ENCODE results near the gene PDGFD. TPM values are rescaled to one million over a fixed set of nuclear protein-coding genes. Genes with fewer than 3 reads are reported as not detected.
A peak's percentile ranks its signal among the peaks of the same experiment; 100 is the strongest.

PDGFD gene
- polyA plus RNA-seq, 10 donors: 22.2 to 54.9 (median 25.8) TPM

GRCh38 chr11:103892603-103893002 lies 271.3 kb downstream of the PDGFD start:
- peak in 1 of 3 donors; percentile 62 for DNase-seq

DNA sequence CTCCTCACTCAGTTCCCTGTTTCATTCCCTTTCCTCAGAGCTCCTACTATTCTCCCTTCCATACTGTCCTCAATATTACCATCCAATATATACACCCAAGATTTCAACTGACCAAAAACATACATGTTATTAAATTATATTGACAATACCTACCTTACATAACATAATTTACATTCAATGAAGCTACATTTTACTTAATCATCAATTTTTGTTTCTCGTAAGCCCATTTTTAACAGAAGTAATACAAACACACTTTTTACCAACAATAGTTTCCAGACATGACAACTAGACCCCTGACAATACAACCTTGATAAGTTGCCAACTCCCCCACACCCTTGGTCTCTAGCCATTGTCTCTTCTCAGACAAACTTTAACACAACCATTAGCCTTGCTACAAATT lies 273.3 kb downstream of the PDGFD start:
- no peak for DNase-seq

- DNase-seq: no peak
Measured at GRCh38 chr11:103889679-103890078, 274.3 kb downstream of the PDGFD start.

DNA sequence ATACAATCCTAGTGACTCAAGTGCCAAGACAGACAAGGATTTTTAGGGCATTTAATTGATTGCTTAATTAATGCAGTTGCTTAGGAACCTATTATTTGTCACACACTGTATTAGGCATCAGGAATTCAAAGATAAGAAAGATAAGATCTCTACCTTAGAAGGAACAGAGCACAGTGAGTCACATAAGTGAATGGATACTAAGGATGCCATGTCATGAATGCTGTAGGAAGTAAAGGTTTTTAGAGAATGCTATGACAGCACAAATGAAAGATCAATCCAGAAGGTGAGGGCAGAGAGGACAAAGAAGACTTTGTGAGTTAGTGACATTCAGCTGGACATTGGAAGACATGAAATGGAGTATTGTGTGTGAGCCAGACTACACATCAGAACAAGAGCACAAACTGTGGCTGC lies 275.4 kb downstream of the PDGFD start:
- no peak for DNase-seq

DNA sequence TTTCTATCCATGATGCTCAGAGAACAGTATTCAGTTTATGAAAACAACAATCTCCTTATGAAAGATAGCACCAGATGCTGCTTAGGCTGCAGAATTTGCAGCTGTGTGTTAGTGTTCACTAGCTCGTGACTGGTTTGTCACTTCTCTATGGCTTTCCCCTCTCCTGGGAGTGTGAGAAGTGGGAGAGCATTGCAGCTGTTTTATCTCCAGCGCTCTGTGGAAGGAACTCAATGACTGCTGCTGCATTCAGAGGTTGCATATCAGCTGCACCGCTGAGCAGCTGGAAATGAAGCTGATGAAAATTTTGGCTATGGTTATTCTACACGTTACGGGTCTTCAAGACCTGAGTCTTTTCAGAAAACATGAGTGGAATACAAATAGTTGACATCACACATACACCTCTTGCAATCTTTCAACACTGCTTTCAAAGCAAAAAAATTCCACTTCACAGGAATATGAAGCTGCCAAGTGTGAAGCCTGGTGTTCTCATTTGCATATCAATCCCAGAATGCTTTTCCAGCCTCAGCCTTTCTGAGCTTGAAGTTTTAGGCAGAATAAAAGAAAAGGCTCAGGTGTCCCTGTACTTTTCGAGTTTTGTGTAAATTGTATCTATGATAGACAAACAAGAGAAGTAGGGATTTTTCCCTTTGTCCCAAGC lies 276.8 kb downstream of the PDGFD start:
- peak; percentile 53 to 78 (median 61) for DNase-seq

DNA sequence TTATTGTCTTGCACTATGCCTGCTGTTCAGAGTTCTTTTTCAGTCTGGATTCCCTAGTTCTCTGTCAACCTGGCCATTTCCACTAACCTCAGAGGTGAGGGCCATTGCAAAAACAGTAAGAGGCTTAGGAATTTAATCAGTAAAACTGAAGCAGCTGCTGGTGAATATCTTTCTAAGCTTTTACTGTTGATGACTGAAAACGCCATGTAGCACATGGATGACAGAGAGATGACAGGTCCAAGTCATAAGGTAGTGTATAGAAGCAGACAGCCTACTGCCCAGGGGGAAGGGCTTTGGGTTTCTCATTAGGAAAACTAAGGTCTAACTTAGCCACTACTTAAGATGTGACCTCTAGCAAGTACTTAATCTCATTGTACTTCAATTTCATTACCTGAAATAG lies 280.1 kb downstream of the PDGFD start:
- no peak for DNase-seq

DNA sequence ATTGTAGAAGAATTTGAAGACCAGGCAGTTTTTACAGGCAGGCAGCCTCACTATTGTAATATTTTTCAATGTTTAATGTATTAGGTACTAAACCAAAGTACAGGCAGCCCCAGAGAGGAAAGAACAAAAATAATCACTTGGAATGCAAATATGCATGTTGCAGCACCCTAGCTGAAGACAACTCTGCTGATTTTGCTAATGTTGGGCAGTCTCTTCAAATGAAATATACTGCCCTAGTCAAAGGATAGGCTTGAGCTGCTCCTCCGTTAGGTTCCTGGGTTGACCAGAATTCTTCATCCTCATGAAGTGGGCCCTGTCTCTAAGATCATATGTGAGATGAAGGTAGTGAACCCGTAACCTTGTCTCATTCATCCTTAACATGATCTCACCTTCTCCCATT lies 280.7 kb downstream of the PDGFD start:
- no peak for DNase-seq

DNA sequence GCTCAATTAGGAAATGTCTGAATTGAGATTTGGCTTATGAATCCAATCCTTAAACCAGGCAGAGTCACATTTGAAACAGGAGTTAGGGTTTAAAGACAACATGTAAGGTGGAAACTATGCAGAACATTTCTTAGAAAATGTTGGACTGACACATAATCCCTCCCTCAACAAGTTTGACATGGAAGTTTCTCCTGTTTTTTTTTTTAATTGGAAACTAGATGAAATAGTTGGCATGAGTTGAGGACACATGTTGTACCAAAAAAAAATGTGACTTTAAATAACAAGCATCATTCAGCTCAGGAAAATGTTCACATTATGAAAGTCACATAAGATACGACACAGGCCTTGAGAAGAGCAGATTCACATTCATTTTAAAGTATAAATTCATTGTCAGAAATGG lies 282.4 kb downstream of the PDGFD start:
- DNase-seq: peak; percentile 61 to 77 (median 64)

DNA sequence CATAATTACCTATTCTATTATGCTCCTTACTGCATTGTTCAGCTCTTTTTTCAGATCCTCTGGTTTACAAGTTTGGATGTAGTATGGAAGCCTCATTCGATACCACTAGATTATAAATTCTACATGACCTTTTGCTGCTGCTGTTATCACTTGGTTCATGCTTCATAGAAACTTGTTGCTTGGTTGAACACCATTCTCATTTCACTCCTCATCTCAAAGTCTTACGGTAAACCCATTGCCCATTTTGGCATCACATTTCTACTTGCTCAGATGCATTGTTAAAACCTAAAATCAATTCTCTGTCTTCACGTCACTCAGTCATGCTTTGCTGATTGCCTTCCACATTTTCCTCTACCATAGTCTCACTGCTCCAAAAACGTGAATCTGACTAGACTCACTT lies 283.0 kb downstream of the PDGFD start:
- no peak for DNase-seq

DNA sequence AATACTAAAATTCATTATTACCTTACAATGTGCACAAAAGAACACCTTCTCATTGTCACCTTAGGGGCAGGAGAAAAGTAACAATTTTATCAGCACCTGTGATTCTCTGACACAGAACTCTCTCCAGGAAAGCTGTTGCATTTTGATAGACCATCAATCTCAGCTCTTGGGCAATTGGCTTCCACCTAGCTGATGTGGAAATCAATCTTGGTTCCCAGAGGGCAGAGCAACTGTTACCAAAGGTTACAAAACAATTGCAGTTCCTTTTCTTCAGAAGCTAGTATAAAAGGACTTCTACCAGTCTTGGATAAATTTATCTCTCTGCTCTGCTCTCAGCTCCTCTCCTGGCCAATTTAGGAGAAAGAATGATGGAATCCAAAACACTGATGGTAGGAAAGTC lies 285.3 kb downstream of the PDGFD start:
- no peak for DNase-seq

DNA sequence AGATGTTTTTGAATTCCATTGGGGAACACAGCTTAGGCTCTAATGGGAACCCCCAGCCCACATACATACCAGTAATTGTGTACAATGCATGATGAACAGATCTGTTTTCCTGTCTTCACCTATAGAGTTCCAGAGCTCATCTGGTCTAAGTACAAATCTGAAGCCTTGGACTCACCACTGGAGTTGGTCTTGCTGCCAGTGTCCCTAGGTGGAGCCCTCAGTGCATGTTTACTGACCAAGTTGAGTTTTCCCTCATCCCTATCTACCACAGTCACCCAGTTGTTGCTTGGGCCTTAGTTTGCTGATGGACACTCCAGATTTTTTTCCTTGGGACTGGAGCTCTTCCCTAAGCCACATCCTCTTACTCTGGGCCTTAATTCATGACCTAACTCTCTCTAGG lies 286.7 kb downstream of the PDGFD start:
- DNase-seq: no peak

DNA sequence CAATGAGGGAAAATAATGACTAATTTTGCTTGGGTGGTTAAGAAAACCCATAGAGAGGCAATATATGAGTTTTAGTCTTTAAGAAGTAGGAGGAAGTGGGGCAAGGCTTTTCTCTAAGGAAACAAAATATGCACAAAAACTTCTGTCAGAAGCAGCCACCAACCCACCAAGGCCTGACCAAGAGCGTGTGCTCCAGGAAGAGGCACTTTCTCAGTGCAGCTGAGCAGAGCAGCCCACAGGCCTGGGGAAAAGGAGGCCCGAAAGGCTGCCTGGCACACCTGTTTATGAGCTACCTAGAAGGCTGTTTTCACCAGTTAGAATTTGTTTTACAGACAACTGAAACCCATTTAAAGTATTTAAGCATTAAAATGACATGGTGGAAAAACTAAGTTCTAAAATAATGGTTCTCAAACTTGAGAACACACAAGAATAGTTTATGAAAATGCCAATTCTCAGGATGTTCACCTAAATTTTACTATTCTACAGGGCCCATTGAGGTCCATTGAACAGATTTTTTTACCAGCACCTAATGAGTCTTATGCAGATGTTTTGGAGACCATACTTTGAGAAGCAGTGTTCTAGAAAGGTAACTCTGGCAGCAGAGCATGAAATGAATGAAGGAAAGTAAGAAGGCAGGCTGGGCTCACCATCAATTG lies 288.0 kb downstream of the PDGFD start:
- no peak for DNase-seq

GRCh38 chr11:103872748-103873147 lies 291.2 kb downstream of the PDGFD start:
- no peak for DNase-seq

DNA sequence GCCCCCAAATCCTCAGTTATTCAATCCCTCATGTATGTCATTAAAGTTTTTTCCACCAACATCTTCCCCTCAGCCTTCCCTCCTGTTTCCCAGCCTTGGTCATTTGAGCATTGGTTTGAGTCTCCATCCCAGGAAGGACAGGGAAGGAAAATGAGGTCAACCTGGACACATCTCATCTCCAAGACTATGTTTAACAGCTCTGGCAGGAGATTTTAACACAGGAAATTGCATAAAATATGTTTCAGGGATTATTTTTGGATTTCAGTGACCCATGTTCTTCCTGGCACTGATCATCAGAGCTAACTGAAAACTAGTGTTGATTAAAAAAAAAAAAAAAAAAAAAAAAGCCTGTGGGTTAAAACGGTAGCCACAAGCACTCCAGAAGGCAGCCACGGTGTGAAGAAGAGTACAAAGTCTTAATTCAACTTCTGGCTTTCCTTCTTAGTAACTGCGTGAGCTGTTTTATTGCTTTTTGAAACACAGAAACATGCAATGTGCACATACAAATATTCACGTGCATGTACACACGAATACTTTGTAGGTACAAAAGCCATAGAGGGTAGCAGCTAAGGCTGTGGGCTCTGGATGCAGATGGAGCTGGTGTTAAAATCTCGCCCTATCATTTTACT lies 291.9 kb downstream of the PDGFD start:
- peak in 1 of 3 donors; percentile 31 for DNase-seq

DNA sequence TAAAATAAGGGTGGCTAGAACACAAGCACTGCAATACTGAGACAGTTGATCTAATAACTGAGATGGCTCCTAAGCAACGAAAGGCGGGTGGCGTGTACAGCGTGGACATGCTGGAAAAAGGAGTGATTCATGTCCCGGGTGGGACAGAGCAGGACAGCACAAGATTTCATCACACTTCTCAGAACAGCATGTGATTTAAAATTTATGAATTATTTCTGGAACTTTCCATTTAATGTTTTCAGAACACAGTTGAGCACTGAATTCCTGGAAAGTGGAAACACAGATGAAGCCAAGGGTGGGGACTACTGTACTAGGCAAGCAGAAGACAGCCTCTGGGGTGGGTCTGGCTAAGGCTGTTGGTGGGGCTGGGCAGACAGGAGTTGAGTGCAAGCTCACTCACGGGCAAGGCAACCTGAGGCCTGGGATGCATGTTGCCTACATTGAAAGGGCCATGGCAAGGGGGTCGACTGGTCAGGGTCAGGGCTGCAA lies 293.1 kb downstream of the PDGFD start:
- DNase-seq: peak; percentile 57 to 84 (median 70)

- DNase-seq: no peak
Measured at GRCh38 chr11:103867481-103867880, 296.5 kb downstream of the PDGFD start.

DNA sequence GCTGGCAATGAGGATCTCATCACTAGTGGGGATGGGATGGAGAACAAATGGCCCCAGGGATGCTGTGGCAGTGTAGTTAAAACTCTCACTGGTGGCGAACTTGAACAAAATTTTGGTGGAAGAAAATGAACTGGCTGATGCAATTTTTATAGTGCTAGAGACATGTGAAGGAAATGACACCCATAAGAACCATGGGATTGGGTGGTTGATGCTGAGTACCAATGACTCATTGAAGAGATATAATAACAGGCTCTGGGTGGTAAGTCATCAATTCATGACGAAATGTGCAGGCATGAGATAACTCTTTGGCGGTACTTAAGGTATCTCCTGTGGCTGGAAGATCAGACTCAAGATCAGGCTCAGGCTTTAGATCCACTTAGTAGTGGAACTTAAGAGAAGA lies 300.4 kb downstream of the PDGFD start:
- peak in 1 of 3 donors; percentile 47 for DNase-seq

- DNase-seq: no peak
Measured at GRCh38 chr11:103862802-103863174, 301.2 kb downstream of the PDGFD start.

DNA sequence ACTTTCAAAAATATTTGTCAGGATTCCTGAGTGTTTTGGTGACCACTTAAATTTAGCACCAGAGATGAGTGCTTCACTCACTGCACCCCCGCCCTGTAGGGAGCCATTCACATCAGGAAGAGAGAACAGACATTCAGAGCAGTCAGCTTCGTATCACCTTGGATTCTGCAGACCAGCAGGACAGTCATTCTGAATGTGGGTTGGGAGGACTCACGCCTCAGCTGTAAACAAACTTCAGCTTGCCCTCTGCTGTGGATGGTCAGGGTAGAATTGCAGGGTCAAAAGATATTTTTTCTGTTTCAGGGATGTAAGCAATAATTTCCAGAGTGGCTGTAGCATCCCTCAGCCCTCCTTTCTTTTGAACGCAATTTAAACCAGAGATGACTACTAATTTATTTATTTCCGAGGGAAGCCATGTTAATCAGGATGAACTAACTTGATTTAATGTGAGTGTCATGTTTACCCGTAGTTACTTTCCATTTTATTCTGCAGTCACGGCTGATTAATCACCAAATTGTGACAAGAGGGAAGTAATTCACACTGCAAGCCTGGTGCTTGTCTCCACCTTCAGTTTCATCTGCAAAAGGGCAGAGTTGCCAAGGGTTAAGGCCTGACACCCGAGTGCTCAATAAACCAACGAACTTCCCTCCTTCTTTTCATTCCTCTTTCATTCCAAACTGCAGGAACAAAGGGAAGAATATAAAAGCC lies 301.7 kb downstream of the PDGFD start:
- no peak for DNase-seq

All from muscle of back (tissue), 11 donors.